K562 (cell line): ENCODE results near the gene PCNX3. TPM values are rescaled to one million over a fixed set of nuclear protein-coding genes. Genes with fewer than 3 reads are reported as not detected.

Experiments used
- ATAC-seq: fragments of 200-7000 bp; cut with Tn5 transposase; 3 replicates; pipeline ENCODE4 v1.9.1; 2020; ENCODE audit warnings: moderate library complexity
- BruUV-seq: library from RNA; stranded (reverse); fragments of 400-500 nt; replicated peaks from 2 replicates; lab custom pipeline; 2021; lab: Mats Ljungman, UMichigan
- CTCF ChIA-PET: fragments of 300-600 bp; formaldehyde crosslinking; extraction: SDS; loops from one replicate; lab custom pipeline; 2021; ENCODE audit warnings: low intra/inter-chr PET ratio; lab: Yijun Ruan, JAX
- POLR2A ChIA-PET: fragments of 300-600, 350-650 bp; sonication (Branson Sonifier 250); formaldehyde crosslinking; extraction: SDS; loops from one replicate; lab custom pipeline; 2021; ENCODE audit warnings: antibody characterized with exemption, inconsistent platforms; lab: Yijun Ruan, JAX
- DNase-seq, 4 experiments: peaks; one replicate each; pipeline versions ENCODE4 v3.0.0 to v3.0.0-alpha.2; 2011 to 2018; ENCODE audit warnings: low spot score in 3 of 4, mixed read lengths in 3 of 4; ENCODE audit errors: extremely low read depth in 1 of 4
- FAIRE-seq: peaks from 2 replicates; lab custom pipeline; 2011; peaks lifted over from hg19 to GRCh38; lab: Jason Lieb, UNC
- H2AFZ ChIP-seq: 2 replicates; pipeline ENCODE4 v1.6.0; 2011; ENCODE audit warnings: low read depth, low read length, control low read depth, inconsistent platforms
- H3K27ac ChIP-seq: fragments of 200-600 bp; 3 replicates; pipeline ENCODE4 v1.8.0; 2011; ENCODE audit warnings: low read depth, mild to moderate bottlenecking, control low read depth, inconsistent platforms, low read length, moderate library complexity, mixed read lengths; ENCODE audit errors: extremely low read depth
- H3K27me3 ChIP-seq, 2 experiments: fragments of 300-600 bp in 1 of 2; 2 replicates in 1 of 2; 3 replicates in 1 of 2; pipeline versions ENCODE4 v1.6.0 to v1.8.0; 2011; ENCODE audit warnings: inconsistent platforms in 2 of 2, low read length in 2 of 2, mild to moderate bottlenecking in 1 of 2, mixed read lengths in 1 of 2, moderate library complexity in 1 of 2; ENCODE audit not compliant: control insufficient read depth in 2 of 2, insufficient read depth in 2 of 2
- H3K36me3 ChIP-seq: fragments of 300-600 bp; 3 replicates; pipeline ENCODE4 v1.8.0; 2011; ENCODE audit warnings: mild to moderate bottlenecking, low read length, inconsistent platforms; ENCODE audit not compliant: control insufficient read depth, insufficient read depth
- H3K4me1 ChIP-seq, 2 experiments: fragments of 200-600 bp in 1 of 2; replicated peaks in 1 of 2; 2 replicates in 1 of 2; 3 replicates in 1 of 2; pipeline versions ENCODE4 v1.5.1 to v1.8.0; 2011; ENCODE audit warnings: inconsistent platforms in 2 of 2, low read length in 2 of 2, mild to moderate bottlenecking in 1 of 2, mixed read lengths in 1 of 2, moderate library complexity in 1 of 2; ENCODE audit not compliant: control insufficient read depth in 2 of 2, insufficient read depth in 2 of 2
- H3K4me2 ChIP-seq: 2 replicates; pipeline ENCODE4 v1.6.1; 2011; ENCODE audit warnings: low read length, control low read depth, inconsistent platforms, mixed read lengths; ENCODE audit not compliant: insufficient read depth
- H3K4me3 ChIP-seq: fragments of 200-600 bp; sonication (generic), shearing (Covaris generic); 2 replicates; pipeline ENCODE4 v1.5.1; 2016; ENCODE audit warnings: control low read depth, inconsistent platforms
- H3K79me2 ChIP-seq: fragments of 200-600 bp; 3 replicates; pipeline ENCODE4 v1.8.0; 2011; ENCODE audit warnings: low read length, inconsistent platforms; ENCODE audit not compliant: control insufficient read depth, insufficient read depth
- H3K9ac ChIP-seq, 2 experiments: 2 replicates each; pipeline versions ENCODE4 v1.6.0 to v1.6.1; 2011; ENCODE audit warnings: low read depth in 2 of 2, low read length in 2 of 2, control low read depth in 1 of 2, inconsistent platforms in 1 of 2, mild to moderate bottlenecking in 1 of 2, mixed read lengths in 1 of 2; ENCODE audit not compliant: insufficient read depth in 1 of 2
- H3K9me1 ChIP-seq: one replicate; pipeline ENCODE4 v1.6.0; 2011; ENCODE audit warnings: inconsistent platforms, mild to moderate bottlenecking, low read length, moderate library complexity; ENCODE audit not compliant: control insufficient read depth, insufficient read depth
- H3K9me3 ChIP-seq: replicated peaks from 2 replicates; pipeline ENCODE4 v1.5.1; 2011; ENCODE audit warnings: low read depth, low read length, inconsistent platforms; ENCODE audit not compliant: control insufficient read depth, insufficient read depth
- H4K20me1 ChIP-seq: replicated peaks from 2 replicates; pipeline ENCODE4 v1.6.1; 2011; ENCODE audit warnings: low read length, inconsistent platforms, mixed read lengths; ENCODE audit not compliant: control insufficient read depth, insufficient read depth
- AFF1 ChIP-seq, 2 experiments: fragments of 450-650 bp; IDR thresholded peaks; 2 replicates each; pipeline ENCODE4 v1.6.1; 2018; ENCODE audit warnings: mild to moderate bottlenecking in 2 of 2, low read depth in 1 of 2; ENCODE audit not compliant: partially characterized antibody in 2 of 2
- CTCF ChIP-seq, 3 experiments: IDR thresholded peaks in 2 of 3; conservative IDR thresholded peaks in 1 of 3; 2 replicates each; pipeline ENCODE4 v1.5.1; 2011 to 2012; ENCODE audit warnings: low read length in 3 of 3, mild to moderate bottlenecking in 3 of 3, control low read depth in 2 of 3, improper control_type of control experiment in 1 of 3, inconsistent platforms in 1 of 3, low read depth in 1 of 3, mixed read lengths in 1 of 3, moderate library complexity in 1 of 3; ENCODE audit not compliant: insufficient read depth in 2 of 3
- ELF1 ChIP-seq: fragments of 200-800 bp; sonication (Bioruptor generic); IDR thresholded peaks from 2 replicates; pipeline ENCODE4 v1.6.1; 2016; ENCODE audit warnings: missing genetic modification characterization, missing compliant biosample characterization
- FOXJ3 ChIP-seq: sonication (generic); formaldehyde crosslinking; IDR thresholded peaks from 2 replicates; pipeline ENCODE4 v1.4.0; 2020; ENCODE audit warnings: mild to moderate bottlenecking, missing genetic modification reagents
- FOXM1 ChIP-seq, 2 experiments: fragments of 450-650 bp in 1 of 2; sonication (generic) in 1 of 2; formaldehyde crosslinking in 1 of 2; IDR thresholded peaks; 2 replicates each; pipeline versions ENCODE4 v1.6.1 to v1.9.0; 2017 to 2022; ENCODE audit warnings: low read depth in 2 of 2, mild to moderate bottlenecking in 2 of 2, missing genetic modification reagents in 1 of 2, moderate library complexity in 1 of 2
- FOXO4 ChIP-seq: fragments of 450-650 bp; formaldehyde crosslinking; IDR thresholded peaks from 2 replicates; pipeline ENCODE4 v1.4.0; 2020; ENCODE audit warnings: mild to moderate bottlenecking, moderate library complexity
- PCBP1 ChIP-seq: fragments of 200-400 bp; formaldehyde crosslinking; IDR thresholded peaks from 2 replicates; pipeline ENCODE4 v1.6.1; 2018; ENCODE audit warnings: mild to moderate bottlenecking, low read depth, low read length; ENCODE audit not compliant: poor library complexity, severe bottlenecking
- POLR2G ChIP-seq: fragments of 200-400 bp; formaldehyde crosslinking; IDR thresholded peaks from 2 replicates; pipeline ENCODE4 v1.6.1; 2017; ENCODE audit warnings: low read depth, mild to moderate bottlenecking, antibody characterized with exemption, low read length, moderate library complexity
- SREBF2 ChIP-seq: sonication (generic); formaldehyde crosslinking; IDR thresholded peaks from 2 replicates; pipeline ENCODE4 v1.4.0; 2020; ENCODE audit warnings: mild to moderate bottlenecking, missing genetic modification reagents
- TCF3 ChIP-seq: sonication (generic); formaldehyde crosslinking; IDR thresholded peaks from 2 replicates; pipeline ENCODE4 v1.4.0; 2020; ENCODE audit warnings: mild to moderate bottlenecking, missing genetic modification reagents
- WGBS: fragments of 100-300 bp; shearing (Covaris generic); methylation state at CpG from one replicate; pipeline ENCODE4 v1.1.6; 2016; ENCODE audit warnings: low coverage, mixed read lengths; ENCODE audit not compliant: insufficient coverage; ENCODE audit errors: missing lambda C conversion rate; 5-methylcytosine and 5-hydroxymethylcytosine counted together
- in situ Hi-C: fragments of 300-500 bp; cut with MboI; formaldehyde crosslinking; loops from 4 replicates; pipeline ENCODE4 v1.15.0; 2018; ENCODE audit warnings: inconsistent platforms, mixed read lengths
- intact Hi-C: fragments of 100-400 bp; cut with micrococcal nuclease; formaldehyde crosslinking; loops from 2 replicates; pipeline ENCODE4 v1.14.2; 2022
- polyA plus RNA-seq, 8 experiments: library from polyadenylated mRNA; depleted of rRNA in 4 of 8; stranded (reverse) in 5 of 8; unstranded in 3 of 8; fragments of >200 nt; fragmentation: Nextera tagmentation in 2 of 8; fragmentation: Illumina TruSeq in 1 of 8; extraction: Ambion mirVana in 2 of 8; extraction: Trizol in 1 of 8; gene quantifications; 2 replicates each; pipeline versions ENCODE4 v1.2.1 to v1.2.3, GENCODE V29; 2011 to 2014; ENCODE audit warnings: inconsistent platforms in 1 of 8, missing spikeins in 1 of 8
- total RNA-seq, 7 experiments: library from RNA; depleted of rRNA in 6 of 7; stranded (reverse); fragments of >200 nt in 6 of 7; fragmentation: Illumina TruSeq in 2 of 7; extraction: Trizol in 2 of 7; gene quantifications; 2 replicates each; pipeline versions ENCODE4 v1.2.1 to v1.2.3, GENCODE V29; 2011 to 2021; ENCODE audit warnings: low replicate concordance in 1 of 7

The PCNX3 gene
- total and polyA plus RNA-seq, 9 of the 15 experiments (the other 6 are each of a cell fraction or from before 2014, with no cell fraction given): 0.11 to 47.8 (median 12.8) TPM

- Histone ChIP-seq H3K79me2 (no peaks in the 10 kb centered on the region; the same call in 2 of the 3 replicates), H3K4me1 (peaks cover 0 to 33% of the 10 kb centered on the region in 2 experiments; a peak in 1 of 5 replicates), H3K9me1 (no peaks in the 10 kb centered on the region), H4K20me1 (0 out of 2 replicates have a peak, but pooled peaks cover 5% of the 10 kb centered on the region), H3K9me3 (no peaks in the 10 kb centered on the region), H3K9ac (peak overlapping the region in 1 of 2 experiments; percentile 62; a peak in 2 of 4 replicates), H3K27me3 (no peaks in the 10 kb centered on the region), H3K4me2 (no peak overlapping the region), H3K4me3 (no peak overlapping the region), H3K36me3 (peaks cover 94% of the 10 kb centered on the region; the same call in 2 of the 3 replicates), H3K27ac (no peak overlapping the region), H2AFZ (no peak overlapping the region)
- in situ Hi-C loops (no loop called here), intact Hi-C loops (no loop called here)
- ChIA-PET POLR2A (interaction anchor here (0.7 to 3.1 kb wide), 4 partner anchors 8 to 202 kb away, joined by 3 to 11 read pairs (median 6); partner anchors contain the start of genes NEAT1 and PCNX3), CTCF (interaction anchor here (1.1 to 2.2 kb wide), 3 partner anchors 193 to 364 kb away, joined by 5 to 27 read pairs (median 6); no protein-coding TSS in a partner anchor)
- ATAC-seq (peak; percentile 25; the same call in 2 of the 3 replicates), DNase-seq (no peak), FAIRE-seq (no peak)
- WGBS: 80% methylated on average over 15 of the region's 30 CpGs
- TF ChIP-seq TCF3 (CRISPR knock-in tag): no peak
- no peak for TF ChIP-seq ELF1
- 0 out of 2 replicates have a peak, but pooled peaks have one; percentile 29 for TF ChIP-seq POLR2G
- TF ChIP-seq FOXM1 (IDR thresholded peaks at IDR 0.05; ENCODE audit: low read depth): no peak
- no peak for TF ChIP-seq FOXM1 (CRISPR knock-in tag; IDR thresholded peaks at IDR 0.05; ENCODE audit: low read depth)
- TF ChIP-seq AFF1 (IDR thresholded peaks at IDR 0.05; ENCODE audit: low read depth in 1 of 2, partially characterized antibody in 2 of 2): no peak
- TF ChIP-seq PCBP1: peak; percentile 19
- TF ChIP-seq SREBF2 (CRISPR knock-in tag): no peak
- TF ChIP-seq FOXO4 (CRISPR knock-in tag): no peak
- TF ChIP-seq FOXJ3 (CRISPR knock-in tag): no peak
- TF ChIP-seq CTCF (IDR thresholded peaks at IDR 0.05 in 2 of 3, conservative IDR thresholded peaks at IDR 0.05 in 1 of 3; ENCODE audit: insufficient read depth in 2 of 3, low read depth in 1 of 3, low read length in 3 of 3): peak in 2 of 3 experiments; percentile 17 to 31; a peak in 4 of 6 replicates
- no TSS peak for BruUV-seq
Observed at GRCh38 chr11:65624931-65625627, 9.5 kb downstream of the PCNX3 start.
